Stimulated activated CD4-positive, alpha-beta T cell treated with anti-CD3 and anti-CD28 coated beads, TNF-alpha, amount 100 ng/mL, for 4 hours (primary cell): ENCODE measurements around the gene AMBP.
"Not testable (repeated sequence)": the region's sequence is repeated elsewhere in the genome, so short reads cannot be mapped to it uniquely, and the experiment has no call there.

ENCODE experiments used
- DNase-seq, 3 experiments: peaks; one replicate each; pipeline ENCODE4 v3.0.0-alpha.2; 2020; ENCODE audit warnings: low read depth in 3 of 3

The AMBP gene

DNA sequence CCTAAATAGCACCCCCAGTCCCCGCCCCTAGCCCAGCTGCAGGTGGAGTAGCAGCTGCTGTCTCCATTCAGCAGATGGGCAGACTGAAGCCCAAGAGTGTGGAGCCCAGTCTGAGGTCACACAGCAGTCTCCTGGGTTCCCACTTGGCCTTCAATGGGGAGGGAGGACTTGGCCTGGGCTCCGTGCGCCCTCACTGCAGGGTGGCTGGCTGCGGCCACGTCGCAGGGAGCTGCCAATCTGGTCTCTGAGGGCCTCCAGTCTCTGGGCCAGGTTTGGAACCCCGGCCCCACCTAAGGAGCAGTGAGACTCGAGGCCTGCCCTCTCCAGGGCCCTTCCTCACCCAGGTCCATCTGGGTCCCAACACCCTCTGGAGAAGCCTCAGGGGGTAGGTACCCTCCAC, 13.6 kb upstream of the AMBP start:
- no peak for DNase-seq

GRCh38 chr9:114090798-114091197, 12.7 kb upstream of the AMBP start:
- DNase-seq = no peak

DNA sequence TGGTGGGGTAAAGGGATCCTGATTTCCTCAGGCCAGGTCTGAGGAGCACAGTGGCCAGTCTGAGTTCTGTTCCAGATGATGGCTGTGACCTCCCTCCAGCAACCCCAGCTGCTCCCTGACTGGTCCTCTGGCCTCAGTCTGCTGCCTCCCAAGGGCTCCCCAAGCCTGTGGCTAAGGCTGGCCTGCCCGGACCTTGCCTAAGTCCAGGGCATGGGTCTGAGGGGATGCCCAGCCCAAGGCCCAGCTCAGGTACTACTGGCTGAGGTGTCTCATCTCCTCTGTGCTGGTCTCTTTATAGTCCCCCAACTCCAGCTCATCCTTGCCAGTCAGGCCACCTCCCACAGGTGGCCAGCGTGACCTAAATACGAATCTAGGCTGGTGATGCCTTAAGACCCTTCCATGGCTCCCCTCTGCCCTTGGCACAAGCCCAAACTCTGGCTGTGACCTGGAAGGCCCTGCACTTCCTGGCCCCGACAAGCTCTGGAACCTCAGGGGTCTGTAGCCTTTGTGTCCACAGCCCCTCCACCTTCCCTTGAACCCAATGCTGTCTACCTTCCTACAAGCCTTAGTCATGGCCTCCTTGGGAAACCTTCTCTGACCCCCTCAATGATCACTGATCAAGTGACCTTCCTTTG, 11.2 kb upstream of the AMBP start:
- DNase-seq = no peak

DNA sequence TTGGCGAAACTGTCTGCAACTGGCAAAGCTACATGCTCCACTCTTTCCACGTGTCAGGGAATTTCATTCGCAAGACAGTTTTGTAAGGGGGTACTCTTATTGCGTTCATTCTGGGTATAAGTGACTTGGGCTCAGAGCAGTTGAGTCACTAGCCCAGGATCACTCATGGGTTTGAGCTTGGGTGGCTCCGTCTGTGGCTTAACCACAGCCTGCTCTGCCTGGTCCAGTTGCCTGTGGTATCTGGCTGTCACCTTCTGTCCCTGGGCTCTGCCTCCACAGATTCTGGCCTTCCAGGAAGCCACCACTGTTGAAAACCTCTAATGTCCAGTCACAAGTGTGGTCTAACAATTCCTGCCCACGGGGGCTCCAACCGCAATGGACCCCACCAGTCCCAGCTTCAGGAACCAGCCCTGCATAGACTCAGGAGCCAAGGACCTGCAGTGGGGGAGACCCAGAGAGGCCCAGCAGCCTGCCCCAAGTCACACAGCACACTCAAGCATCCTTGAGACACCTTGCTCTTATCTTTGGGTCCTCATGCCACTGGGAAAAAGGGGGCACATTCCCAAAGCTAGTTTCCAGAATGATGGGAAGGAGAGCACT, 10.6 kb upstream of the AMBP start:
- no peak for DNase-seq

DNA sequence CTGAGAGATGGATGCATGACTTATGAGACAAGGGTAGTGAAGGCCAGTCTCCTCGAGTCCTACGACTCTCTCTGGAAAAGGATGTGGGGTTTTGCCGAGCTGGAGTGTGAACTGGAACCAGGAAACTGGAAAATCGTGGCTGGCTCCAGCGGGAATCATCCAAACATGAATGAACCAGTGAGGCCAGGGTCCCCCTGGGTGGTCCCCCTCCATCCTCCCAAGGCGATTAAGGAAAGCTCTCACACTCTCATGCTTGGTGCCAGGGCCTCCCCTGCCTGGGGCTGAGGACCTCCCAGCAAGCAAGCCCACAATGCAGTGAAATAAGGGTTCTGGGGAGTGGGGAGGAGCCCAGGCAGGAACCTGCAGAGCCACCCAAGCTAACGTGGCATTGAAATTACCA, 9.6 kb upstream of the AMBP start:
- DNase-seq = no peak

- DNase-seq = no peak
Observed at GRCh38 chr9:114086607-114087006, 8.5 kb upstream of the AMBP start.

DNA sequence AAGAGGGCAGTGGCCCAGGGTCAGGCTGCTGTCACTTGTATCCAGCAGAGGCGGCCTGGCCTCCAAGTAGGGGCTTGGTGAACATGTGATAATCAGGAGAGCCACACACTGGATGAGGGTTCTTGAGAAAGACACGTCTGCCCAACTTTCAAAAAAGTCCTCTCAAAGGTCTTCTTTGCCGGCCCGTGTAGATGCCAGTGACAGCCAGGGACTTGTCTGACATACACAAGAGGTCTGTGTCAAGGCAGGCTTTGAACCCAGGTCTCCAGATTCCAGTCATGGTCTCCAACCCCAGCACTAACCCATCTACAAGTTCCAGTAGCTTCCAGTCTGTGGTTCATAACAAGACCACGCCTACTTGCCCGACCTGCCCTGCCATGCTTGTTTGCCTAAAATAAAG, 7.9 kb upstream of the AMBP start:
- DNase-seq = no peak

DNA sequence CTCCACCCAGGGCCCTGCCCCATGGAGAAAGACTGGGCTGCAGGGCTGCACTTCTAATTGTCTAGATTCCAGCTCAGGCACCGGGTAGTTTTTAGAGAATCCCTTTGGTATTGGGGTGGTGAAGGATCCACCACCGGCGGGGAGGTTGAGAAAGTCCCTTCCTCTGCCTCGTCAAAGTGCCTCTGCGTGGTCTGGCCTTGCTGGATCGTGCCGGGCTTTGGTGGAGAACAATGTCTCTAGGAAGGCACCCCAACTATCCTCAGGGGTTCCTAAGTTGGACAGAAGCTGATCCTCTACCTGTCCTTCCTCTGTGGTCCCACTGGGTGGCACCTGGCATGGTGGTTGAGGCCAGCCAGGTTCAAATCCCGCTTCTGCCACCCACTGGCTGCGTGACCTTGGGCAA, 7.3 kb upstream of the AMBP start:
- DNase-seq = no peak

DNA sequence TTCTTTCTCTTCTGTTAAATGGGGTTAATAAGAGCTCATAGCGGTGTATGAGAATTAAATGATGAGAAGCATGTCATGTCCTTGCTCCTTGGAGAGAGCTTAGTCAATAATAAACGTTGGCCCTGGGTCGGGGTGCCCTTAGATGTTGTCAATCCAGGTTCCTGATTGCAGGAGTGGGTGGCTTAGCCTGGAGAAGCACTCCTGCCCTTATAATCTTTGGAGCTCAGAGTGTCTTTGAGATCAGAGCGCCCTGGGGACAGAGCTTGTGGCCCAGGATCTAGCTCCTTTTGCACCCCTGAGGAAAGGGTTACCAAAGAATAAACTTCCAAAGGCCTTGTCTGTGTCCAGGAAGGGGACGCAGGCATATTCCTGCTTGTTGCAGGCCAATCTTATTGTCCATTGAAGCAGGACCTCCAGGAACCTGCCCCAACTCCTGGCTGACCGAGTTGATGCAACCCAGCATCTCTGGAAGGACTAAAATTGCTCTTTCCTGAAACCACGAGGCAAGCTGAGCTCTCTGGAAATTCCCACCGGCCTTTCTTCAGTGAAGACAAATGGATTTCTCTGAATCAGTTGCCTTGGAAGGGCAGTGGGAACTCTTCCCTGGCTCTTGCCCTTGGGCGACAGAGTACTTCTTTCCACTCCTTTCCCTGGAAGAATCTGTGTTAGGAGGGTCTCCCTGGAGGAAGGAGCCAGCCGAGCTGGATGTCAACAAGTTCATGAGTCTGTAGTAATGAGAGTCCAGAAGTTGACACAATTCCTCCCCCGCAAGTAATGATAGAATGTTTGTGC, 6.4 kb upstream of the AMBP start:
- no peak for DNase-seq

DNA sequence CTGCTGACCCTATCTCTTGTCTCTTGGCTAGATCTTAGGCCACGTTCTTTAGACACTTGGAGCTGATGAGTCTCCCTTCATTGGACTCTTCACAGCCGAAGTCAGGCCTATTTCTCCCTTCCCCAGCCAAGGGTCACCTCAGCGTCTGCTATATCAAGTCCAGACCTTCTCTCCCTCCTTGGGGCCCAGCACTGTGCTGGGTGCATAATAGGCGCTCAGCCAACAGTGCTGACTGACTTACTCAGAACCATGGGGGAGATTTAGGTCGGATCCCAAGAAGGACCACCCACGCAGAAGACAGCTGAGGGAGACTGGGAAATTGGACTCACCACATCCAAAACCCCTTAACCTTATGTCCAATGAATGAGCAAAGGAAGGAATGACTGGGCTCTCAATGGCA, 5.6 kb upstream of the AMBP start:
- DNase-seq = no peak

- DNase-seq = not testable (repeated sequence)
Observed at GRCh38 chr9:114082763-114083412, 4.8 kb upstream of the AMBP start.

DNA sequence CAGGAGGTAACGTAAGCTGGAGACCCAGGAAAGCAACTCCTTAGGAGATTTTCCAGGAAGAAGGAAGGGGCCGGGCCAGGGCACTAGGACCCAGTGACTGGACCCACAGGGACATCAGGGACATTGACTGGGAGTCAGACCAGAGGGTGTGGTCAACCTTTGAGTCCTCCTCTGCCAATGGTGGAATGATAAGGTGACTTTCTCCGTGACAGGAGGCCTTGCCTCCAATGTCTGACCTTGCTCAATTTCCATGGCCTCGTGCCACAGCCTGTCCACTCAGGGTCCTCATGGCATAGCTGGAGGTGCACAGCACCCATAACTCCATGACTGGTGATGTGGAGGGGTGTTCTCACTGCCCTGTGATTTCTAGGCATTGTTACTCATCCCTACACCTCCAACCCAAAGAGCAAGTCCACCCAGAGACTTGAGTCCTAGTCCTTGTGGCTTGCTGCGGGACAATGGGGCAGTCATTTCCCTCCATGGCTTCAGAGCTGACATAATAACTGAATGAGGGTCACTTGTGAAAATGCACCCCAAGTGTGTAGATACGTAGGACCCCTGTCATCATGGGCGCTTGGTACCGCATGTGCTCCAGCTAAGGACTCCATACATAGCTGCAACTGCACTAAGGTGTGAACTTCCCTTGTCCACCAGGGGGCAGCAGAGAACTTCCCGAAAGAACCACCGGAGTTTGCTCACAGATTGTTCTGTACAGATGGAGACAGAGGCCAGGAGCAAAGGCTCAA, 4.1 kb upstream of the AMBP start:
- DNase-seq = peak; percentile 53 to 62 (median 62)

- DNase-seq = no peak
Observed at GRCh38 chr9:114081441-114082016, 3.4 kb upstream of the AMBP start.

DNA sequence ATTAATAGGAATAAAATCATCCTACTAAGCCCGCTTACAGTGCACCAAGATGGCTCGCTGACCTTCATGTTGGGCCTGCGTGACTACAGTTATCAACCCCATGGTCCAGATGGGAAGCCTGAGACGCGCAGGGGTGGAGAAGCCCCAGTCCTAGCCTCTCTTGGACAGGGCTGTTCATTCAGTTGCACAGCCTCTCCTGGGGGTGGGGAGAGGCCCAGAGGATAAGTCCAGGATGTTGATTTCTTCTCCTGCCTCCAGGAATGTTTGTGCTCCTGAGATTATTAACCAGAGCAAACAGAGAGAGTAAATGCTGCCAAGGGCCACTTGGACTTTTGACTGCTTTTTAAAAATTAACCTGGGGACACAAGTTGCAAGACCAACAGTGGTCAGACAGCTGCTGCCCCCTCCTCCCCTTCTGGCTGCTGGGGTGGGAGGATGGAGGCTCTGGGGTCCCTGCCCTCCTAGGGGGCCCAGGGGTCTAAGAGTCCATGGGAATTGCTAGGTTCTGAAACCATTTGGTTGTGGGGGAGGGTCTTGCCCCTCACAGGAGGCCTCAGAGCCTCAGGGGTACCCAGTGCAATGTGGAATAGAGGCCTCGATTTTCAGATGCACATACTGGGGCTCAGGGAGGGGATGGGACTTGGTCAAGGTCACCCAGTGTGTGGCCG, 2.8 kb upstream of the AMBP start:
- DNase-seq = no peak

DNA sequence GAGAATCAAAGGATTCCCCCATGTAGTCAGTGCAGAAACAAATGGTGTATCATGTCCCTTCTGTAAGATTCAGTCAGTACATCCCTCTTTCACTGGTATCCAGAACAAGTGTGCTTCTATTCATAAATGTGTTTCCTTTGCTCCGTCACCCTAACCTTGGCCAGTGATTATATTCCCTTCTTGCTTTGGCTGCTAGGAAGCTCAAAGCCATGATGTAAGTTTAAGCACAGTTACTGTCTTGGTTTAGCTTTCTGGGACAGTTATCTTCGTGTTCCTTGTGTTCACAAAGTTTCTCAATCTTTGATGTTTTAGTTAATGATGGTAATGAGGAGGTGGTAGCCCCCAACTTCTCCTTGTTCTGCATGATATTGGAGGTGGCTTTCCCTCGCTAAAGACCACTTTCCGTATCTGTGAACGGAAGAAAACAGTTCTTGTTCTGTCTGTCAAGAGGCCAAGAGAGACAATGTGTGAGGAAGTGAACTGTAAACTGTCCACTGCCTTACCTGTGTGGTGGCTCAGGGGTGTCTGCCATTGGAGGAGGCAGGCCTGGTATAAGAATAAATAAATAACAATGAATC, 2.2 kb upstream of the AMBP start:
- DNase-seq = no peak

DNA sequence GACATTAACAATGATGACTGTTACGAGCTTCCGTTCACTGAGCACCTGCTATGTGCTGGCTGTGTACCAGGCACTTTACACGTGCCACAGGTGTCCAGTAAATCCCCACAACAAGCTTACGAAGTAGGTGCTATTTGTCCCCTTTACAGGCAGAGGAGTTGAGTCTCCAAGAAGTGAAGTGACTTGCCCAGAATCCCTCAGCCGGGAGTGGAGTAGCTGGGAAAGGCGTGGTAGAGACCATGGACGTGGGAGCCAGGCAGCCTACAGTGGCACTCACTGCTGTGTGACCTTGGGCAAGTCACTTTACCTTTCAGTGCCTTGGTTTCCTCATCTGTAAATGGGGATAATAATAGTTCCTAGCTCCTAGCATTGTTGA, 669 bp upstream of the AMBP start:
- no peak for DNase-seq

DNA sequence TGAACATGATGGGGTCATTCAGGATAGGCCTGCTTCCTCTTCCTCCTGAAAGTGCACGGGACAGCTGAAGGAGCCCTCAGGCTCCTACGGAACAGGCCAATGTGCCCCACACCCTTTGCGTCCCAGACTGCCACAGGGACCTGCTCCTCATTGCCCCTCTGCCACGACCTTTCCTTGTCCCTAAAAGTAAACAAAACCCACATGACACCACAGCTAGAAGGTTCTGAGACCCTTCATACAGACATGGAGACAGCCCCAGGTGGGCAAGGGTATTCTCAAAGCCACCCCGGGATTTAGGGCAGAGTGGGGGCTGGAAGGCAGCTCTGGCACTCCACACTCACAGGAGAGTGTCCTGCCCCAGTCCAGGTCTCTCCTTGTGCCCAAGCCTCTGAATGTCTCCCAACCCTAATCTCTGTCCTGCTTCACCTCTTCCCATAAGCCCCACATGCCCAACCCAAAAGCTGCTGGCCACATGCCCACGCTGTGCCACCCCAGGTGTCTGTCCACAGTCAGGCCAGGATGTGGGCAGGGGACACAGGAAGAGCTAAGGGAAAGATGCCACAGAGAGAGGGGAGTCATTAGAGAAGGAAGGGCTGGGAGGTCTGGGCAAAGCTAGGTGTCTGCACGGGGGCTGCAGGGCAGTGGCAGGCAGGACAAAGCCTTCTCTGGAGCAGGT, 800 bp downstream of the AMBP start:
- no peak for DNase-seq

DNA sequence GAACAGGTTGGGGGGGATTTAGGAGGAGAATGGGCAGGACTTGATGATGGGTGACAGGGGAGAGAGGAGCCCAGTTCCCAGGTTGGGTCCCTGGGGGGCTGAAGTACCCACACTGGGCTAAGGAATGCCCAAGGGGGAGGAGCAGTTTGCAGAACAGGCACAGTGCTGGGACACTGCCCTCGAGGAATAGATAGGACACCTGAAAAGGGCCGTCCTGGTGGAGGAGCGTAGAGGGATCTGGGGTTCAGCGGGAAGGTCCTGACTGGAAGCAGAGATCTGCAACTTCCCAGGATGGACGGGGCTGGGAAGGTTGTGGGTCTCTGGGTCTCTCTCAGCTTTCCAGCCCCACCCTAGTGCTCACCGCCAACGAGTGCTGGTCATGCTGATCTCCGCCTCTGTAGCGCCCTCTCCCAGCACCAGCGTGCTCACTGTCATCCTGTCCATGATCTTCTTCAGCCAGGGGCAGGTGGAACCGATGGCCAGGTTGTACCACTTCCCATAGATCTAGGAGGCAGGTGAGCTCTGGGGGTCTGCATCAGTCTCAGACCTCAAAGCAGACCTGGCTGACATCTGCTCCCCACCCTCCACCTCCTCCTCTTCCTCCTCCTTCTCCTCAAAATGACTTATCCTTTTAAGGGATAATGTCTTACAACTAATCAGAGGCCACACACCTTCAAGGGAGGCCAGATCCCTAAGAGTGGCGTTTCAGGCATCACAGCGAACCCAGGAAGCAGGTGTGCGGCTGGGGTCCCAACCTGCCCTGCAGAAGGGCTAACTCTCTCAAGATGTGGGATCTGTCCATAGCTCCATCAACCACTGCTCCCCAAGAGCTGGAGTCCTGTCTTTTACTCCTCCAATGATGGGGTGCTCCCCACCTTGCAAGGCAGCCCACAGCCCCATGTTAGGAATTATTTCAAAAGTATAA, 1.6 kb downstream of the AMBP start:
- DNase-seq = no peak

DNA sequence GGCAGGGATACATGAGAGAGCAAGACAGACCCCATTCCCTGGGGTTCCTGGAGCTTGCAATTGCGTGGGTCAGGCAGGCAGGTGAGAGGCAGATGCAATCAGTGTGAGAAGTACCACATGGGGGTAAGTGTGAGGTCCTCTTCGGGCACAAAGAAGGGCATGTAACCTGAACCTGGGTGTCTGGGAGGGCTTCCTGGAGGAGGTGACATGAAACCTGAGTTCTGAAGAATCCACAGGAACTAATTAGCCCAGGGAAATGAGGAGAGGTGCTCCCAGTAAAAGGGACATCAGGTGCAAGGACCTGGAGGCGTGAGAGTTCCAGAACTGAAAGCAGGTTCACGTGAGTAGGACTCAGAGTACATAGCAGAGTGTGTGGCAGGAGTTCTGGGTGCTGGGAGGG, 2.5 kb downstream of the AMBP start:
- no peak for DNase-seq
